ENCODE measurements around the gene FYTTD1.

The FYTTD1 gene

GRCh38 chr3:197737749-197738462 lies 11.8 kb upstream of the FYTTD1 start:
- DNase-seq (ENCODE audit: low spot score): no peak

- DNase-seq (ENCODE audit: low spot score): no peak
These were observed 6.9 kb upstream of the FYTTD1 start for GRCh38 chr3:197742787-197743186.

GRCh38 chr3:197746209-197746608 lies 3.5 kb upstream of the FYTTD1 start:
- no peak for DNase-seq (ENCODE audit: low spot score)

GRCh38 chr3:197746801-197747237 lies 2.9 kb upstream of the FYTTD1 start:
- DNase-seq (ENCODE audit: low spot score): no peak

DNA sequence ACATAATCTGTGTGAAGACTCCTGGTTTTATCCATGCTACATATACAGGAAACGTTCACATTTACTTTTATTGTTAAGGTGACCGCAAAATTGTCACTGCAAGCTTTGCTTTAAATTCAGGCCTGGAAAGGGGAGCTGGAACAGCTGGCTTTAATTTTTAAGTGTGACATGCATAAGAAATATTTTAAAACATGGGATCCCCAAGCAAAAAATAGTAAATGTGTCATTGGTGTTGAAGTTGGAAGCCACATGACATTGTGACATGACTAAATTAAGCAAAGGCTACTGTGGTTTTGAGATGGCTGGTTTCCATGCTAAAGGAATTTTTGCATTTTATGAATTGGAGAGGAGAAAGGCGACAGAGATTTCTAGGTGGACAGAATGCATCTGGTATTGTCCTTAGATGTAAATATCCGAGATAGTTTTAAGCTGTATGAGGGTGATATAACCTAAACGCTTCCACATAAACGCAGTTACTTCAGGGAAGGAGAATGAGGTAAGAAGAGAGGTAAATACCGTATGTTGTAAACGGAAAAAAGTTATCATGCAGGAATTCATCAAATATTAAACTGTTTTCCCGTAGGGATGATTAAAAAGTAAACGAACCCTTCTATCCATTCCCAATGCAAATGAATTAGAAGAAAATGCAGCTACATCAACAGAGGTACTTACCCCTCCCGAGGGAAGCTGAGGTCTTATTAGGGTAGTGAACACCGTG lies 927 bp upstream of the FYTTD1 start:
- DNase-seq (ENCODE audit: low spot score): no peak

DNA sequence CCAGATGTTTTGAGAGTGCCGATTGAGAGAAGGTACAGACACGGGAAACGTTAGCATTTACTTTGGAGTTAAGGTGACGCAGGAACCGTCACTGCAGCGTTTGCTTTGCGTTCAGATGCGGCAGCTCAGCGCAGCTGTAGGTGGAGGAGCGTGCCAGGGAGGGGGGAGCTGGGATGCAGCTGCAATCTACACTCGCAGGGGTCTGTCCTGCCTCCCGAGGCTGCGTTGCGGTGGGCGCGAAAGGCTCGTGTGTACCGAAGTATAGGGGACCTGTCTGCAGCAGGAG lies 425 bp upstream of the FYTTD1 start:
- peak; percentile 60 for DNase-seq (ENCODE audit: low spot score)

DNA sequence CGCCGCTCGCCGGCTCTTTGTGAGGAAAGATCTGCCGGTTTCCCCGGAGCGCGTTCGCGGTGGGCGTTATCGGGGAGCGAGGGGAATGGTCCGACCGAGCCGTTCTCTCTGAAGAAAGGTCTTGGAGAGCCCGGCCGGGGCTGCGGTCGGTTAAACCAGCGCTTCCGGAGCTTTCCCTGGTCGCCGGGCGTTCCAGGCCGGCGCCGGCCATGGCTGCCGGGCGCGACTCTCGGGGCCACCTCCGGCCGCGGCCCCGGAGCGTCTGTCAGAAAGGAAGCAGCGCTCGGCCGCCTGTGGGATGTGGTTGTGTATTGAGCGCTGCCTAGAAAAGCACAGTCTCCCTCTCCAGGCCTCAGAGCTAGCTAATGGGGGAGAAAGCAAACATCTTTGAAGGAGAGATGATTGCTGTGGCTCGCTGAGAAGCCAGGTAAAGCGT lies 731 bp downstream of the FYTTD1 start:
- DNase-seq (ENCODE audit: low spot score): peak; percentile 65

GRCh38 chr3:197750858-197751737 lies 1.4 kb downstream of the FYTTD1 start:
- peak; percentile 26 for DNase-seq (ENCODE audit: low spot score)

GRCh38 chr3:197752107-197752506 lies 2.4 kb downstream of the FYTTD1 start:
- no peak for DNase-seq (ENCODE audit: low spot score)

DNA sequence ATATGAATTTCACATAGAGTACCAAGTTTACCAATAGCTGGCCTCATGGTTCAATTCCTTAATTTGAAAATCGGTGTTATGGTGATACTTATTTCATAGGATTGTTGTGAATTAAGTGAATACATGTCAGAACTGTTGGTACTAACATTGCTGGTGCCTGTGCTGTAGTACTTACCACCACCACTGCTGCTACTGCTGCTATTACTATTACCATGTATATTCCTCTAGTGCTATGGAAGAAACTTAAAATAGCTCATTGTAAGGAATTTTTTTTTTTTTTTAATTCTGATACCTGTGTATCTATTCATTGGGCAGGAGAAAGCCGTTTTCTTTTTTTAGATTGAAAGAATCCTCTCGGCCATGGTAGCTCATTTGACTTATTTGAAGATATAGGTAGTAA lies 3.6 kb downstream of the FYTTD1 start:
- DNase-seq (ENCODE audit: low spot score): no peak

DNA sequence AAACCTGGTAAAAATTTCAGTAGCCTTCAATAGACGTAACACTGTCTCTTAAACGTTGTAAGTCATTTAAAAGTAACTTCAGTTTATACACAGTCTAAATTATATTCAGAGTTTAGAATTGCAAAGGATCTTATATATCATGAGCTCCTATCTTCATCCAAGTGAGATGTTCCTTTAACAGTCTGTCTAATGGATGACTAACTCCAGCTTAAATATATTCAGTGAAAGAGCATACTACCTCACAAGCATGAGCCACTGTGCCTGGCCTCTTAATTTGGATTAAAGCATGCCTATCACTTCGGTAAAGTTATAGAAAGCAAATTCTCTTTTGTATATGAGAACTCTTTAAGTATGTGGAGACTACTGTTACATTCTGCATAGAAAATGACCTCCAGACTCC lies 7.0 kb downstream of the FYTTD1 start:
- no peak for DNase-seq (ENCODE audit: low spot score)

DNA sequence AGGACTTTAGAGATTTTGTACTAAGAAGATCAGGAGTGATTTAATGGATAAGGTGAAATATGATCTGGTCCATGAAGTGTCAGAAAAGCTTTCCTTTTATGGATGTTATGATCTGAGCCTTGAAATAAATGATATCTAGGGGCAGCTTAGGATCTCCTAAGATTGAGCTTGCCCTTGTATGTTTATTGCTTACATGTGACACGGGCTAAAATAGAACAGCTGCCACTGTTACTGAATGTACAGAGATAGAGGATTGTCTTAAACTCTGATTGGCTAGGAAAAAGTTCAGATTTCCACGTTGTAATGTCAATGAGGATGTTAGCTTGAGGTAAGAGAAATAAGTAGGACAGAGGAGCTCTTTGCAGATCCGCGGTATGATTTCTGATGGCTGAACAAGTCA lies 8.8 kb downstream of the FYTTD1 start:
- no peak for DNase-seq (ENCODE audit: low spot score)

GRCh38 chr3:197761784-197762183 lies 12.1 kb downstream of the FYTTD1 start:
- no peak for DNase-seq (ENCODE audit: low spot score)

DNA sequence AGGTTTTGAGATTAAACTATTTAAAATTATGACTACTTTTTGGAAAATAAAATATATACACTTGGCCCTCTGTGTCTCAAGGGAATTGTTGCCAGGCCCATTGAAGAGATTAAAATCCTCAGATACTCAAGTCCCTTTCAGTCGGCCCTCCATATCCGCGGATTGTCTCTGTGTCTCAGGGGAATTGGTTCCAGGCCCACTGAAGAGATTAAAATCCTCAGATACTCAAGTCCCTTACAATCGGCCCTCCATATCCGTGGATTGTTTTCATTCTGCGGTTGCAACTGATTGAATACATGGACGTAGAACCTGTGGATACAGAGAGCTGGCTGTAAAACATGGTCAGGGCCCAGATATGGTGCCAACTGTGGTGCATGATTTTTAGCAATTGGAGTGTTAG lies 25.6 kb downstream of the FYTTD1 start:
- DNase-seq (ENCODE audit: low spot score): no peak

DNA sequence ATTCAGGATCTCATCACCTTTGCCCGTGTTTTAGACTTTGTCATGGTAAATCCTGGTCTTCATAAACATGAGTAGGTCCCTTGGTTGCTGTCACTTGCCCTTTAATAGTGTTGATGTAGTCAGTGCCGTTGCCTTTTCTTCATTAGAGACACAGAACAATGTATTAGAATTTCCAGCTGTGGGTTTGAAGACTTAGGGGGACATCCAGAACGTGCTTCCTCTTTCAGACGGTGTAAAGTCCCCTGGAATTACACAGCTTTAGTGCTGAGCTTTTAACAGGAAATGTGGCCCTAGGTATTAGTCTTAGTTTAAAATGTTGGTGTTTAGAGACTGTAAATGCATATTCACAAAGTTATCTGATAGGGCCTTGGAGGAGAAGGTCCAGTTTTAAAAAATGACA lies 32.5 kb downstream of the FYTTD1 start:
- no peak for DNase-seq (ENCODE audit: low spot score)

DNA sequence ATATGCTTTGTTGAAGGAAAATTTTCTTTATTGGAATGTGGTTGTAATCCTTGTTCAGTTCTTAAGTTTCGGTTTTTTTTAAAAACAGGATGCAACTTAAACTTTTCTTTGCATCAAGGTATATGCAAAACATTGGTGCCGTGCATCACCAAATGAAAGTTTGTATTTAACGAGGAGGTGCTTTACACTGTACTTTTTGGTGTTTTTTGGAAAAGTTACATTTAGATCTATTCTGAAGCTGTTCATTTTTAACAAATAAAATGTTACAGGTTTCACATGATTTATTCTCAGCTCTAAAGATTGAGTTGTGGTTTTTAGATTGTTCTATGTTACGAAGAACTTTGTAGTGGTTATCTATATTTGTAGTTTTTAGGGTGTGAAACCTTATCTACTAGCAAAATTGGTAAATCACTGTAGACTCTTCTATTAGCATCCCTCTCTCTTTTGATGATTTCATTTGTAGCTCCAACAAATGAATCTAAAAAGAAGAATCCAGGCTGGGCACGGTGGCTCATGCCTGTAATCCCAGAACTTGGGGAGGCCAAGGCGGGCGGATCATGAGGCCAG lies 34.4 kb downstream of the FYTTD1 start:
- no peak for DNase-seq (ENCODE audit: low spot score)

- no peak for DNase-seq (ENCODE audit: low spot score)
These were observed 37.7 kb downstream of the FYTTD1 start for GRCh38 chr3:197787412-197787811.

DNA sequence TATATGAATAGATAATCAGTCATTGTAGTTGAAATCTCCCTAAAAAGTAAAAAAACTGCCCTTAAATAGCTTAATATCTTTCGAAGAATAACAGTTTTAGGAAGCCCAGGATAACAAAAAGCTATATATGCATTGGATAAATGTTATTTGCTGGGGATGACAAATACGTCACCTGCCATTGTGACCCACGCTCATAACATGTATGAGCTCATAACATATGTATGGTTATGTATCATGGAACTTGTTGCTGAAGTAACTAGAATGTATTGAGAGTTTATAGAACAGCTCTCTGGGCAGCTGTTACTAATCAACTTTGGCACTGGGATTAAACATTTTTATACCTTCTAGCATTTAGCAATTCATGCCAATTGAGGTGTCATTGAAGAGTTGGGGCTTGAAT lies 39.6 kb downstream of the FYTTD1 start:
- no peak for DNase-seq (ENCODE audit: low spot score)

- DNase-seq (ENCODE audit: low spot score): no peak
These were observed 40.4 kb downstream of the FYTTD1 start for GRCh38 chr3:197790033-197790432.

GRCh38 chr3:197791113-197791891 lies 41.6 kb downstream of the FYTTD1 start, which contains the start of gene LRCH3:
Gene LRCH3, plus strand, starts transcription at chr3:197791254. Its CDS starts 25 bp downstream, at chr3:197791279.
- peak; percentile 81 for DNase-seq (ENCODE audit: low spot score)

DNA sequence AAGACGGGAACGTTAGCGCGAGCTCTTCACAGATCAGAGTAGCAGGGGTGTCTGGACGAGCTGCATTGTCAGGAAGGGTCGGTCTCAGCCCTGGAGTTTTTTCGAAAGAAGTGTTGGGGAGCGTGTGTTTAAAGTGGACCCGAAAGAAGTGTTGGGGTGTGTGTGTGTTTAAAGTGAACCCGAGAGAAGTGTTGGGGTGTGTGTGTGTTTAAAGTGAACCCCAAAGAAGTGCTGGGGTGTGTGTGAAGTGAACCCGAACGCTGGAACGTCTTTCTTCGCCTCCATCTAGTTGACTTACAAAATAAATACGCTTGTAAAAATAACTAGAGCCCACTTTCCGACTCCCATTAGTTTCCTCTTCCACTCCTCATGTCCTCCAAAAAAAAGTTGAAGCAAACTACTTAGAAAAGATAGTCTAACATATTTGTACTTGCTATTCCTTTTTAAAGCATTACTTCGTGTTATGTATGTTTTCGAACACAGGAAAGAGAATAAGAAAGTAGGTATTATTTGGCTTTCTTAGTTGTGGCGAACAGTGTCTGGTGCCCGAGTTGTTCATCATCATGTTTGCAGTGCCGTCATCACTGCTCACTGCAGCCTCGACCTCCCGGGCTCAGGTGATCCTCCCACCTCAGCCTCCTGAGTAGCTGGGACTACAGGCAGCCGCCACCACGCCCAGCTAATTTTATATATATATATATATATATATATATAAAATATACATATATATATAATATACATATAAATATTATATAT lies 42.4 kb downstream of the FYTTD1 start:
- peak; percentile 39 for DNase-seq (ENCODE audit: low spot score)
